ENCODE data around the gene TMEM184A. TPM values are rescaled to one million over a fixed set of nuclear protein-coding genes. Genes with fewer than 3 reads are reported as not detected.
"Not testable (repeated sequence)": the region's sequence is repeated elsewhere in the genome, so short reads cannot be mapped to it uniquely, and the experiment has no call there.

Gene TMEM184A
- total and polyA plus RNA-seq, 2 of the 8 experiments (the other 6 are each of a cell fraction or from before 2014, with no cell fraction given): 1.8 to 2.1 TPM

- H3K4me3 ChIP-seq (ENCODE audit: extremely low read depth in 1 of 4, insufficient read depth in 2 of 4, low read depth in 3 of 4, low read length in 4 of 4); H3K9ac ChIP-seq (replicated peaks in 1 of 4; ENCODE audit: extremely low read depth in 1 of 4, low read depth in 3 of 4, low read length in 3 of 4); H2BK5ac ChIP-seq (ENCODE audit: low read depth, low read length); H3K36me3 ChIP-seq (ENCODE audit: control insufficient read depth in 2 of 4, insufficient read depth in 4 of 4, low read length in 3 of 4); H3K79me1 ChIP-seq (ENCODE audit: low read depth, low read length); H3K18ac ChIP-seq (ENCODE audit: extremely low read depth, low read length); H3K23me2 ChIP-seq (ENCODE audit: low read depth, low read length); H4K20me1 ChIP-seq (replicated peaks in 1 of 2; ENCODE audit: control insufficient read depth in 1 of 2, insufficient read depth in 2 of 2, low read length in 2 of 2); DNase-seq (ENCODE audit: low read depth in 1 of 2, low spot score in 2 of 2); H3K56ac ChIP-seq (replicated peaks; ENCODE audit: insufficient read length, low read depth, low read length); H3K79me2 ChIP-seq (ENCODE audit: control insufficient read depth in 1 of 2, insufficient read depth in 2 of 2, low read length in 2 of 2); H3K9me3 ChIP-seq (ENCODE audit: insufficient read depth in 2 of 2, low read depth in 1 of 2, low read length in 1 of 2); H3K14ac ChIP-seq (ENCODE audit: insufficient read length); H3K23ac ChIP-seq (ENCODE audit: insufficient read length); H4K5ac ChIP-seq (ENCODE audit: insufficient read length, low read depth, low read length); H2BK20ac ChIP-seq (ENCODE audit: low read length); H2BK12ac ChIP-seq (ENCODE audit: low read depth, low read length); FAIRE-seq; H3K27me3 ChIP-seq (replicated peaks in 1 of 4; ENCODE audit: control insufficient read depth in 3 of 4, extremely low read depth in 1 of 4, insufficient read depth in 3 of 4, low read length in 3 of 4); H3K4me2 ChIP-seq (ENCODE audit: insufficient read depth in 1 of 2, low read depth in 2 of 2, low read length in 2 of 2); H2BK120ac ChIP-seq (replicated peaks; ENCODE audit: low read depth, low read length); H2AFZ ChIP-seq (ENCODE audit: low read length); H3K4ac ChIP-seq (replicated peaks; ENCODE audit: insufficient read length, low read depth, low read length); H2BK15ac ChIP-seq (ENCODE audit: low read length); H2AK5ac ChIP-seq (ENCODE audit: low read depth, low read length); H4K91ac ChIP-seq (replicated peaks; ENCODE audit: insufficient read length, low read length); H3K27ac ChIP-seq (ENCODE audit: low read depth, low read length); H4K8ac ChIP-seq (ENCODE audit: extremely low read depth, insufficient read depth, low read length): not testable (repeated sequence)
- 93% methylated on average over 12 of the region's 12 CpGs; no CpG with 5 or more reads in 1 of the 2 experiments for WGBS, 2 experiments (ENCODE audit: extremely low coverage in 1 of 2, insufficient coverage in 1 of 2, insufficient read length in 1 of 2, insufficient replicate concordance in 2 of 2, low coverage in 1 of 2, low lambda C conversion rate in 2 of 2, missing lambda C conversion rate in 1 of 2)
- ChIA-PET POLR2A (ENCODE audit: partially characterized antibody) (interaction anchor here (1.0 to 1.2 kb wide), 3 partner anchors 8 to 27 kb away, joined by 3 to 4 read pairs (median 3); no protein-coding TSS in a partner anchor), CTCF (ENCODE audit: partially characterized antibody) (interaction anchor here (1.1 to 2.4 kb wide), 3 partner anchors 15 to 36 kb away, joined by 4 to 10 read pairs (median 4); partner anchors contain the start of gene INTS1)
- H3K4me1 ChIP-seq (replicated peaks in 1 of 4; ENCODE audit: control insufficient read depth in 3 of 4, insufficient read depth in 4 of 4, low read length in 3 of 4): peaks cover 0 to 11% (median 3%) of the 10 kb centered on the region in 4 experiments; a peak in 4 of 7 replicates
Observed at GRCh38 chr7:1519322-1519922, 36.6 kb downstream of the TMEM184A start.
